Measurements from ENCODE around the gene MARK3.

Gene MARK3

DNA sequence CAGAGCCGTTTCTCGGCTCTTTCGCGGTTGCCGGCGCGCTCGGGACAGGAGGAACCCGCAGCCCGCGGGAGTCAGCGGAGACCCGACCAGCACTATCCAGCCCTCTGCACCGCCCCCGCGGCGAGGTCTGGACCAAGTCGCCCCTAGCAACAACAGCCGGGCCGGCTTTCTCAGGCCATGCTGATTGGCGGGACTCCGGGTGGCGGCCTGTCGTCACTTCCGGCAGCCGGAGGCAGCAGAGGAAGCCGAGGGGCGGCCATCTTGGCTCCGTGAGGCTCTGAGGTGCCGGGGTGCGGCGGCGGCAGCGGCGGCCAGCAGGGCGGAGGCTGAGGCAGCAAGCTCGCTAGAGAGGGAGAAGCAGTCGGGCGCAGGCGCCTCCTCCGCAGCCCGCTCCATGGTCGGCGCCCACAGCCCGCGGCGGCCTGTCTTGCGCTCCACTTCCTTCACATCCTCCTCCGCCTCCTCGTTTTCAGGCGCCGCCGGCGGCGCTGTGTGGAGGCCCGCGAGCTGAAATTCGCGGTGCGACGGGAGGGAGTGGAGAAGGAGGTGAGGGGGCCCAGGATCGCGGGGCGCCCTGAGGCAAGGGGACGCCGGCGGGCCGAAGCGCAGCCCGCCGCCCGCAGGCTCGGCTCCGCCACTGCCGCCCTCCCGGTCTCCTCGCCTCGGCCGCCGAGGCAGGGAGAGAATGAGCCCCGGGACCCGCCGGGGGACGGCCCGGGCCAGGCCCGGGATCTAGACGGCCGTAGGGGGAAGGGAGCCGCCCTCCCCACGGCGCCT is at the start of gene MARK3:
TSS of gene MARK3 (plus strand) at position 264 of the 777 bp plus-strand sequence. CDS start 615 bp downstream, outside the sequence.
- Histone ChIP-seq H3K4me1 (ENCODE audit: control insufficient read depth, insufficient read depth, low read length) (peaks cover 11% of the 10 kb centered on the region), H3K36me3 (ENCODE audit: control insufficient read depth, insufficient read depth, low read length) (no peaks in the 10 kb centered on the region)

DNA sequence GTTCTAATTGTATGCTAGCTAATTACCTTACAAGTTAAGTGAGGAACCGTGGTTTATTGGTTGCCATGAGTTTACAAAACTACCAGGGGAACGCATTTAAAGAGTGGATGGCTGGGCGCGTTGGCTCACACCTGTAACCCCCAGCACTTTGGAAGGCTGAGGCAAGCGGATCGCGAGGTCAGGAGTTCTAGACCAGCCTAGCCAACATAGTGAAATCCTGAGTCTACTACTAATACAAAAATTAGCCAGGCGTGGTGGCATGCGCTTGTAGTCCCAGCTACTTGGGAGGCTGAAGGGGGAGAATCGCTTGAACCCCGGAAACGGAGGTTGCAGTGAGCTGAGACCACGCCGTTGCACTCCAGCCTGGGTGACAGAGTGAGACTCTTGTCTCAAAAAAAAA is 49.0 kb upstream of the MARK3 start:
- peak overlapping the region; percentile 80 for H3K9ac ChIP-seq (ENCODE audit: low read length)
- no peak overlapping the region for H3K4me3 ChIP-seq (ENCODE audit: low read length)
- peaks cover 50% of the 10 kb centered on the region for H3K36me3 ChIP-seq (ENCODE audit: control insufficient read depth, insufficient read depth, low read length)

More for the DNA sequence above, at the start of gene MARK3:
- Histone ChIP-seq H3K9me3 (ENCODE audit: control insufficient read depth, low read length) (no peaks in the 10 kb centered on the region), H3K4me3 (ENCODE audit: low read length) (peak within 1 kb of the TSS; percentile 77), H3K27me3 (ENCODE audit: control insufficient read depth, insufficient read depth, low read length) (no peaks in the 10 kb centered on the region), H3K9ac (ENCODE audit: low read length) (peak within 1 kb of the TSS; percentile 89)

GRCh38 chr14:103337794-103338193 is 47.4 kb upstream of the MARK3 start:
- H3K36me3 ChIP-seq (ENCODE audit: control insufficient read depth, insufficient read depth, low read length), result peaks cover 56% of the 10 kb centered on the region
- no peaks in the 10 kb centered on the region for H3K9me3 ChIP-seq (ENCODE audit: control insufficient read depth, low read length)
- peaks cover 14% of the 10 kb centered on the region for H3K4me1 ChIP-seq (ENCODE audit: control insufficient read depth, insufficient read depth, low read length)

More for the DNA sequence above, 49.0 kb upstream of the MARK3 start:
- Histone ChIP-seq H3K27me3 (ENCODE audit: control insufficient read depth, insufficient read depth, low read length) (no peaks in the 10 kb centered on the region), H3K9me3 (ENCODE audit: control insufficient read depth, low read length) (no peaks in the 10 kb centered on the region), H3K4me1 (ENCODE audit: control insufficient read depth, insufficient read depth, low read length) (peaks cover 20% of the 10 kb centered on the region)

DNA sequence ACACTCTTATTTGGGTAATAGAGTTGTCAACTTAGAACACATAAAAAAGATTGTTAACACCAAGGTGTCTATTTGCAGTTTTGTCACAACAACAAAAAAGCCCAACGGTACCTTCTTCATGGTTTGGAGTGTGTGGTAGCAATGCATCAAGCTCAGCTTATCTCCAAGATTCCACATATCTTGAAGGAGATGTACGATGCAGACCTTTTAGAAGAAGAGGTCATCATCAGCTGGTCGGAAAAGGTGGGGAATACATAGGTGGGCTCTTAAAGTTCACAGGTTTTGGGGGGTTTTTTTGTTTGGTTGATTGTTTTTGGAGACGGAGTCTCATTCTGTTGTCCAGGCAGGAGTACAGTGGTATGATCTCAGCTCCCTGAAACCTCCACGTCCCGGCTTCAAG is 45.7 kb upstream of the MARK3 start:
- H3K9me3 ChIP-seq (ENCODE audit: control insufficient read depth, low read length), result no peaks in the 10 kb centered on the region
- H3K9ac ChIP-seq (ENCODE audit: low read length), result no peak overlapping the region
- H3K4me1 ChIP-seq (ENCODE audit: control insufficient read depth, insufficient read depth, low read length), result peaks cover 14% of the 10 kb centered on the region
- H3K36me3 ChIP-seq (ENCODE audit: control insufficient read depth, insufficient read depth, low read length), result peaks cover 65% of the 10 kb centered on the region
- no peak overlapping the region for H3K4me3 ChIP-seq (ENCODE audit: low read length)
- H3K27me3 ChIP-seq (ENCODE audit: control insufficient read depth, insufficient read depth, low read length), result no peaks in the 10 kb centered on the region

More at GRCh38 chr14:103337794-103338193, 47.4 kb upstream of the MARK3 start:
- H3K27me3 ChIP-seq (ENCODE audit: control insufficient read depth, insufficient read depth, low read length), result no peaks in the 10 kb centered on the region
- H3K9ac ChIP-seq (ENCODE audit: low read length), result no peak overlapping the region
- H3K4me3 ChIP-seq (ENCODE audit: low read length), result no peak overlapping the region

DNA sequence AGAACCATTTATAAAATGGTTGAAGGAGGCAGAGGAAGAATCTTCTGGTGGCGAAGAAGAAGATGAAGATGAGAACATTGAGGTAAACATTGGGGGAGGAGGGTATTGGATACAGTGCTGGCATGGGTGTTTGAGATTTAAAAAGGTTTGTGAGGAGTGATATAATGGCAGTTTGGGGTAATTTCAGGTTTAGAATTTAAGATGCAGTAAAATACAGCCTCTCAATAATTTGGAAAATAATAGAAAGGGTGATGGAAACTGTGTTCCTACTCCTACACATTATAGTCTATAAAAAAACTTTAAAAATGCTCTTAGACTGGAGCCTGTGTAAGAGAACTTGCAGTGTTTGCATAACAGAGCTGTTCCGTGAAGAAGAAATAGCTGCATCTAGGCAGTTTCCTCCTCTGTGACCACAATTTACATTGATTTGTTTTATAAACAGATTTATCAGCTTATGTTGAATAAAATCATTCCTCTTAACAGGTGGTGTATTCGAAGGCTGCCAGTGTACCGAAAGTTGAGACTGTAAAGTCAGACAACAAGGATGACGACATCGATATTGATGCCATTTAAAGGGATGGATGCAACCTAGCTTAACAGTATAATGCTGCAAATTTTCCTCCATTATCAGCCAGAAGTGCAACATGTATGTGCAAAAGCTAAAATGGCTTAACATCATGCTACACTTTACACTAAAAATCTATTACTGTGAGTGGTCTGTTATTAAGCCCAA is 44.6 kb upstream of the MARK3 start:
- Histone ChIP-seq H3K36me3 (ENCODE audit: control insufficient read depth, insufficient read depth, low read length) (peaks cover 62% of the 10 kb centered on the region), H3K4me1 (ENCODE audit: control insufficient read depth, insufficient read depth, low read length) (peaks cover 8% of the 10 kb centered on the region), H3K9me3 (ENCODE audit: control insufficient read depth, low read length) (no peaks in the 10 kb centered on the region)

DNA sequence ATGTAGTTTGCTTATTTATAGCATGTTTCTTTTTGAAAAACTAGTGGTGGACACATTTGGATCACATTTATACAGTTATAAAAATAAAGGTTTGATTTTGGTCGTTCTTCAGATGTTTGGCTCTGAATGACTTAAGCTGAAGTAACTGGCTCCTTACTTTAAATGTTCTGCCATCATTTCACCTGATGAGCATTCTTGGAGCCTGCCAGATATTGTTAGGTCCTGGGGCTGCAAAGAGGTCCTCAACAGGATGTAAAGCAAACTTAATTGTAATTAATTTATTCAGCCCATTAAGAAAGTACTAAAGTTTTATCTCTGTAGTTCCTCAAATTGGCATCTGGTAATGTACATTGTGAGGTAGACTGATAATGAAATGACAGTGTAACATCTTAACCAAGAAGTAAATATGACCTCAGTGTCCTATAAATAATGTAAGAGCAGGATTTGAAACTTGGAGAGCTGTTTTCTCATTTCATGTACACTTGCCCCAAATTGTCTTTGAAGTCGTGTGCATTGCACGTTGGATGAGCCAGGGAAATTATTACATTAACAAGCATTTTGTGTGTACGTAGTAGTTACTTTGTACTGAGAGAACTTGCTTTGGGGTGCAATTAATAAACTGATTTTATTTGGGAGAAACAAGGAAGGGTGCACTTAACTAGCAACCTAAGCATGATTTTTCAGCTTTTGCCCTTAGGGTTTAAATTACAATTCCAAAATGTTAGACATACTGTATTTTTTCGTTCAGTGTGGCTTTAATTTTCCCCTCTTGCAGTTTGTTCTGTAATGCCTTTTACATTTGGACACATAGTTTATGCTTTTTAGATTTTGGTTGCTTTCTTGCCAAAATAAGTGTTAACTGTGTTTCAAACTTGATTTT is 43.7 kb upstream of the MARK3 start:
- no peaks in the 10 kb centered on the region for H3K4me1 ChIP-seq (ENCODE audit: control insufficient read depth, insufficient read depth, low read length)
- no peak overlapping the region for H3K9ac ChIP-seq (ENCODE audit: low read length)
- no peaks in the 10 kb centered on the region for H3K9me3 ChIP-seq (ENCODE audit: control insufficient read depth, low read length)
- H3K36me3 ChIP-seq (ENCODE audit: control insufficient read depth, insufficient read depth, low read length), result peaks cover 56% of the 10 kb centered on the region
- no peaks in the 10 kb centered on the region for H3K27me3 ChIP-seq (ENCODE audit: control insufficient read depth, insufficient read depth, low read length)
- H3K4me3 ChIP-seq (ENCODE audit: low read length), result no peak overlapping the region

More for the DNA sequence above, 44.6 kb upstream of the MARK3 start:
- H3K9ac ChIP-seq (ENCODE audit: low read length), result no peak overlapping the region
- H3K4me3 ChIP-seq (ENCODE audit: low read length), result no peak overlapping the region
- no peaks in the 10 kb centered on the region for H3K27me3 ChIP-seq (ENCODE audit: control insufficient read depth, insufficient read depth, low read length)

- H3K9me3 ChIP-seq (ENCODE audit: control insufficient read depth, low read length), result no peaks in the 10 kb centered on the region
- H3K9ac ChIP-seq (ENCODE audit: low read length), result no peak overlapping the region
- no peak overlapping the region for H3K4me3 ChIP-seq (ENCODE audit: low read length)
- H3K27me3 ChIP-seq (ENCODE audit: control insufficient read depth, insufficient read depth, low read length), result no peaks in the 10 kb centered on the region
- no peaks in the 10 kb centered on the region for H3K4me1 ChIP-seq (ENCODE audit: control insufficient read depth, insufficient read depth, low read length)
- H3K36me3 ChIP-seq (ENCODE audit: control insufficient read depth, insufficient read depth, low read length), result peaks cover 40% of the 10 kb centered on the region
Measured at GRCh38 chr14:103343164-103343879, 41.9 kb upstream of the MARK3 start.

GRCh38 chr14:103343905-103344797 is 41.1 kb upstream of the MARK3 start:
- no peaks in the 10 kb centered on the region for H3K27me3 ChIP-seq (ENCODE audit: control insufficient read depth, insufficient read depth, low read length)
- H3K4me1 ChIP-seq (ENCODE audit: control insufficient read depth, insufficient read depth, low read length), result no peaks in the 10 kb centered on the region
- H3K9ac ChIP-seq (ENCODE audit: low read length), result no peak overlapping the region
- H3K36me3 ChIP-seq (ENCODE audit: control insufficient read depth, insufficient read depth, low read length), result peaks cover 32% of the 10 kb centered on the region
- no peak overlapping the region for H3K4me3 ChIP-seq (ENCODE audit: low read length)
- H3K9me3 ChIP-seq (ENCODE audit: control insufficient read depth, low read length), result no peaks in the 10 kb centered on the region

GRCh38 chr14:103346286-103346685 is 38.9 kb upstream of the MARK3 start:
- H3K27me3 ChIP-seq (ENCODE audit: control insufficient read depth, insufficient read depth, low read length), result no peaks in the 10 kb centered on the region
- H3K36me3 ChIP-seq (ENCODE audit: control insufficient read depth, insufficient read depth, low read length), result peaks cover 15% of the 10 kb centered on the region
- H3K4me3 ChIP-seq (ENCODE audit: low read length), result no peak overlapping the region
- H3K9ac ChIP-seq (ENCODE audit: low read length), result no peak overlapping the region
- H3K4me1 ChIP-seq (ENCODE audit: control insufficient read depth, insufficient read depth, low read length), result no peaks in the 10 kb centered on the region
- no peaks in the 10 kb centered on the region for H3K9me3 ChIP-seq (ENCODE audit: control insufficient read depth, low read length)

- Histone ChIP-seq H3K4me1 (ENCODE audit: control insufficient read depth, insufficient read depth, low read length) (no peaks in the 10 kb centered on the region), H3K27me3 (ENCODE audit: control insufficient read depth, insufficient read depth, low read length) (no peaks in the 10 kb centered on the region), H3K36me3 (ENCODE audit: control insufficient read depth, insufficient read depth, low read length) (peaks cover 12% of the 10 kb centered on the region), H3K9ac (ENCODE audit: low read length) (no peak overlapping the region), H3K4me3 (ENCODE audit: low read length) (no peak overlapping the region), H3K9me3 (ENCODE audit: control insufficient read depth, low read length) (no peaks in the 10 kb centered on the region)
Measured at GRCh38 chr14:103347091-103347815, 38.0 kb upstream of the MARK3 start.
